Fibroblast of lung (primary cell): Measurements from ENCODE around the gene MPRIP. TPM values are rescaled to one million over a fixed set of nuclear protein-coding genes. Genes with fewer than 3 reads are reported as not detected.
"Not testable (repeated sequence)": the region's sequence is repeated elsewhere in the genome, so short reads cannot be mapped to it uniquely, and the experiment has no call there.

Source experiments
- DNase-seq, 2 donors: peaks; one replicate each; pipeline versions ENCODE4 v3.0.0 to v3.0.0-alpha.2; 2010; ENCODE audit warnings: low read depth in 2 of 2
- H2AFZ ChIP-seq: 2 replicates; pipeline ENCODE4 v1.5.1; 2012; ENCODE audit warnings: low read length, control low read depth, inconsistent platforms
- H3K27ac ChIP-seq: 2 replicates; pipeline ENCODE4 v1.5.1; 2011; ENCODE audit warnings: low read length, control low read depth; ENCODE audit not compliant: insufficient read depth
- H3K27me3 ChIP-seq: 2 replicates; pipeline ENCODE4 v1.5.1; 2011; ENCODE audit warnings: mild to moderate bottlenecking, low read length; ENCODE audit not compliant: control insufficient read depth, insufficient read depth
- H3K36me3 ChIP-seq: 2 replicates; pipeline ENCODE4 v1.5.1; 2011; ENCODE audit warnings: low read length; ENCODE audit not compliant: control insufficient read depth, insufficient read depth
- H3K4me1 ChIP-seq: 2 replicates; pipeline ENCODE4 v1.5.1; 2011; ENCODE audit warnings: low read length; ENCODE audit not compliant: control insufficient read depth, insufficient read depth; ENCODE audit errors: extremely low read depth
- H3K4me2 ChIP-seq: 2 replicates; pipeline ENCODE4 v1.5.1; 2011; ENCODE audit warnings: low read length, control low read depth; ENCODE audit not compliant: insufficient read depth; ENCODE audit errors: extremely low read depth
- H3K4me3 ChIP-seq, 4 experiments: fragments of 200-600 bp in 1 of 4; sonication (generic) in 1 of 4; replicated peaks in 1 of 4; 2 replicates each; pipeline ENCODE4 v1.5.1; 2011 to 2016; ENCODE audit warnings: low read length in 4 of 4, low read depth in 3 of 4, mild to moderate bottlenecking in 3 of 4, control low read depth in 2 of 4, inconsistent platforms in 1 of 4, mixed read lengths in 1 of 4; ENCODE audit not compliant: insufficient read depth in 1 of 4; ENCODE audit errors: control extremely low read depth in 1 of 4
- H3K79me2 ChIP-seq: 2 replicates; pipeline ENCODE4 v1.5.1; 2012; ENCODE audit warnings: mild to moderate bottlenecking, low read length, inconsistent platforms; ENCODE audit not compliant: control insufficient read depth, insufficient read depth
- H3K9ac ChIP-seq: 2 replicates; pipeline ENCODE4 v1.5.1; 2011; ENCODE audit warnings: mild to moderate bottlenecking, low read length, control low read depth; ENCODE audit not compliant: insufficient read depth
- H3K9me3 ChIP-seq: 2 replicates; pipeline ENCODE4 v1.5.1; 2012; ENCODE audit warnings: low read depth, low read length; ENCODE audit not compliant: control insufficient read depth, insufficient read depth
- H4K20me1 ChIP-seq: 2 replicates; pipeline ENCODE4 v1.5.1; 2011; ENCODE audit warnings: low read length; ENCODE audit not compliant: control insufficient read depth, insufficient read depth; ENCODE audit errors: extremely low read depth
- CTCF ChIP-seq, 2 donors: IDR thresholded peaks in 1 of 2; conservative IDR thresholded peaks in 1 of 2; 1 replicate in 1 of 2; 2 replicates in 1 of 2; pipeline ENCODE4 v1.5.1; 2011 to 2012; ENCODE audit warnings: low read length in 2 of 2, control low read depth in 1 of 2, inconsistent platforms in 1 of 2, low read depth in 1 of 2, mild to moderate bottlenecking in 1 of 2
- EZH2 ChIP-seq: IDR thresholded peaks from 2 replicates; pipeline ENCODE4 v1.5.1; 2012; ENCODE audit warnings: low read length, control low read depth, mild to moderate bottlenecking; ENCODE audit errors: missing control alignments
- polyA plus RNA-seq, 2 donors: library from polyadenylated mRNA; depleted of rRNA in 1 of 2; stranded (reverse) in 1 of 2; unstranded in 1 of 2; fragments of >200 nt; gene quantifications; 2 replicates each; pipeline ENCODE4 v1.2.1, GENCODE V29; 2011 to 2012; ENCODE audit warnings: missing spikeins in 1 of 2
- total RNA-seq: library from RNA; depleted of rRNA; stranded (reverse); fragments of >200 nt; gene quantifications from 2 replicates; pipeline ENCODE4 v1.2.1, GENCODE V29; 2014

Gene MPRIP
- total and polyA plus RNA-seq, 2 donors (not counting 1 experiment from before 2014, with no cell fraction given): 104 to 124 TPM

GRCh38 chr17:17183744-17184143 is 141.5 kb downstream of the MPRIP start:
- TF ChIP-seq EZH2 (no peak), CTCF (conservative IDR thresholded peaks at IDR 0.05 in 1 of 2, IDR thresholded peaks at IDR 0.05 in 1 of 2; ENCODE audit: low read depth in 1 of 2, low read length in 2 of 2) (no peak)
- H3K9ac ChIP-seq: no peak overlapping the region
- peaks cover 4% of the 10 kb centered on the region for H3K4me1 ChIP-seq
- DNase-seq: no peak
- H3K79me2 ChIP-seq: no peaks in the 10 kb centered on the region
- no peaks in the 10 kb centered on the region for H4K20me1 ChIP-seq
- H3K36me3 ChIP-seq: peaks cover 20% of the 10 kb centered on the region
- H3K27ac ChIP-seq: no peak overlapping the region
- H3K9me3 ChIP-seq: no peaks in the 10 kb centered on the region
- H3K27me3 ChIP-seq: no peaks in the 10 kb centered on the region
- no peak overlapping the region for H3K4me3 ChIP-seq
- H3K4me2 ChIP-seq: no peak overlapping the region
- no peak overlapping the region for H2AFZ ChIP-seq

- not testable (repeated sequence) for H4K20me1 ChIP-seq, DNase-seq, H3K9ac ChIP-seq, H3K79me2 ChIP-seq, H2AFZ ChIP-seq, H3K4me2 ChIP-seq, H3K4me1 ChIP-seq, H3K9me3 ChIP-seq, H3K27me3 ChIP-seq, H3K4me3 ChIP-seq, H3K27ac ChIP-seq
- peaks cover 15% of the 10 kb centered on the region for H3K36me3 ChIP-seq
Observed at GRCh38 chr17:17184985-17185757, 142.9 kb downstream of the MPRIP start.

GRCh38 chr17:17186051-17186450 is 143.8 kb downstream of the MPRIP start:
- H3K4me3 ChIP-seq: no peak overlapping the region
- no peak overlapping the region for H3K9ac ChIP-seq
- no peak overlapping the region for H3K27ac ChIP-seq
- H3K4me2 ChIP-seq: no peak overlapping the region
- DNase-seq: peak in 1 of 2 donors; percentile 24
- H2AFZ ChIP-seq: no peak overlapping the region
- H4K20me1 ChIP-seq: no peaks in the 10 kb centered on the region
- no peak for TF ChIP-seq CTCF (conservative IDR thresholded peaks at IDR 0.05 in 1 of 2, IDR thresholded peaks at IDR 0.05 in 1 of 2; ENCODE audit: low read depth in 1 of 2, low read length in 2 of 2)
- TF ChIP-seq EZH2: no peak
- H3K36me3 ChIP-seq: peaks cover 11% of the 10 kb centered on the region
- H3K9me3 ChIP-seq: no peaks in the 10 kb centered on the region
- no peaks in the 10 kb centered on the region for H3K27me3 ChIP-seq
- H3K79me2 ChIP-seq: no peaks in the 10 kb centered on the region
- H3K4me1 ChIP-seq: peaks cover 15% of the 10 kb centered on the region
